Gastrocnemius medialis (tissue), 4 donors: ENCODE data around the gene UBE2L3.
"Not testable (repeated sequence)": the region's sequence is repeated elsewhere in the genome, so short reads cannot be mapped to it uniquely, and the experiment has no call there.

Source experiments
- POLR2A ChIP-seq, 2 donors: fragments of 450-650 bp; IDR thresholded peaks; one replicate each; pipeline ENCODE4 v1.6.1; 2017; ENCODE audit warnings: antibody characterized with exemption in 2 of 2, mild to moderate bottlenecking in 2 of 2, moderate library complexity in 2 of 2
- TF ChIP-seq, protein P1 (sequence below), 5 experiments: fragments of 450-650 bp in 3 of 5; fragments of 200-600 bp in 2 of 5; sonication (generic) in 2 of 5; IDR thresholded peaks in 4 of 5; conservative IDR thresholded peaks in 1 of 5; 1 replicate in 4 of 5; 2 replicates in 1 of 5; pipeline ENCODE4 v1.5.1; 2016 to 2019; ENCODE audit warnings: antibody characterized with exemption in 5 of 5, mild to moderate bottlenecking in 3 of 5, moderate library complexity in 3 of 5

DNA sequence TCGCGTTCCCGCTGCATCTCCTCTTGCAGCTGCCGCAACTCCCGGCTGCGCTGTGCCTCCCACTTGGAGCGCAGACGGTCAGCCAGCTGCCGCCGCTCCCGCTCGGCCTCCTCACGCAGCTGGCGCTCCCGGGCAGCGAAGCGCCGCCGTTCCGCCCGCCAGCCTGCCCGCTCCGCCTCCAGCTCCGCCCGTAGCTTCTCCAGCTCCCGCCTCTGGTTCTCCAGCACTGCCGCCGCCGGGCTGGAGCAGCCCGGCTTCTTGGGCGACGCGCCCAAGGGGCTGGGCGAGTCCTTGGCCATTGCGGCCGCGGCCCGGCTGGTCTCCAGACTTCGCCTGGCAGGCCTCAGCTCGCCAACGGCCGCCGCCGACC, 16.9 kb upstream of the UBE2L3 start:
- TF ChIP-seq, protein P1, sequence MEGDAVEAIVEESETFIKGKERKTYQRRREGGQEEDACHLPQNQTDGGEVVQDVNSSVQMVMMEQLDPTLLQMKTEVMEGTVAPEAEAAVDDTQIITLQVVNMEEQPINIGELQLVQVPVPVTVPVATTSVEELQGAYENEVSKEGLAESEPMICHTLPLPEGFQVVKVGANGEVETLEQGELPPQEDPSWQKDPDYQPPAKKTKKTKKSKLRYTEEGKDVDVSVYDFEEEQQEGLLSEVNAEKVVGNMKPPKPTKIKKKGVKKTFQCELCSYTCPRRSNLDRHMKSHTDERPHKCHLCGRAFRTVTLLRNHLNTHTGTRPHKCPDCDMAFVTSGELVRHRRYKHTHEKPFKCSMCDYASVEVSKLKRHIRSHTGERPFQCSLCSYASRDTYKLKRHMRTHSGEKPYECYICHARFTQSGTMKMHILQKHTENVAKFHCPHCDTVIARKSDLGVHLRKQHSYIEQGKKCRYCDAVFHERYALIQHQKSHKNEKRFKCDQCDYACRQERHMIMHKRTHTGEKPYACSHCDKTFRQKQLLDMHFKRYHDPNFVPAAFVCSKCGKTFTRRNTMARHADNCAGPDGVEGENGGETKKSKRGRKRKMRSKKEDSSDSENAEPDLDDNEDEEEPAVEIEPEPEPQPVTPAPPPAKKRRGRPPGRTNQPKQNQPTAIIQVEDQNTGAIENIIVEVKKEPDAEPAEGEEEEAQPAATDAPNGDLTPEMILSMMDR (IDR thresholded peaks at IDR 0.05 in 4 of 5, conservative IDR thresholded peaks at IDR 0.05 in 1 of 5): not testable (repeated sequence)
- not testable (repeated sequence) for TF ChIP-seq POLR2A (IDR thresholded peaks at IDR 0.05)
